ENCODE data around the gene GAS2L3.
A peak's percentile ranks its signal among the peaks of the same experiment; 100 is the strongest.

The GAS2L3 gene

GRCh38 chr12:100668945-100669536 lies 95.6 kb downstream of the GAS2L3 start:
- peak; percentile 73 for DNase-seq

- no peak for DNase-seq
Observed at GRCh38 chr12:100669922-100670321, 96.4 kb downstream of the GAS2L3 start.

- DNase-seq, result no peak
Observed at GRCh38 chr12:100671396-100672074, 98.1 kb downstream of the GAS2L3 start.

DNA sequence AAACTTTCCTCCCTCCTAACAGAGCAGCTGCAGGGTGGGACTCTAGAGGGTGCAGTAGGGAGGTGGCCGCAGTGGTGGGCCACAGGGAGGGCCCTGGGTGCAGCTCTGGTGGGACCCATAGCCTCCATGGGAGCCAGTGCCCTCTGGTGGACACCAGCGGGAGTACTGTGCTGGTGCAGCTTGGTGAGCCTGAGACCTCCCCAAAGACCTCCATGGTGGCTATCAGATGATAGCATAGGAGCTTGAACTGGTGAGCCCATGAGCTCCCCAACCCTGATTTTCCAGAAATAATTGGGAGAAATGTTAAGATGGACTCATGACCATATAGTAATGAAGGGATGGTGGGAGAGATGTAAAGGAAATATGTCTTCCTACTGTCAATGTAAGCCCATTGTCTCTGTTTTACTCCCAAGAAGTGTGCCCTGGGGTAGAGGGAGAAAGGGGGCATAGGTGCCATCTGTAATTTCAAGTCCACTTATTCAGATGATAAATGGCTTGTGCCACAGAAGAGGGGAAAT lies 98.7 kb downstream of the GAS2L3 start:
- peak; percentile 51 for DNase-seq

GRCh38 chr12:100674036-100674888 lies 100.8 kb downstream of the GAS2L3 start:
- no peak for DNase-seq
